ENCODE data around the gene FRMD1.

FRMD1 gene

DNA sequence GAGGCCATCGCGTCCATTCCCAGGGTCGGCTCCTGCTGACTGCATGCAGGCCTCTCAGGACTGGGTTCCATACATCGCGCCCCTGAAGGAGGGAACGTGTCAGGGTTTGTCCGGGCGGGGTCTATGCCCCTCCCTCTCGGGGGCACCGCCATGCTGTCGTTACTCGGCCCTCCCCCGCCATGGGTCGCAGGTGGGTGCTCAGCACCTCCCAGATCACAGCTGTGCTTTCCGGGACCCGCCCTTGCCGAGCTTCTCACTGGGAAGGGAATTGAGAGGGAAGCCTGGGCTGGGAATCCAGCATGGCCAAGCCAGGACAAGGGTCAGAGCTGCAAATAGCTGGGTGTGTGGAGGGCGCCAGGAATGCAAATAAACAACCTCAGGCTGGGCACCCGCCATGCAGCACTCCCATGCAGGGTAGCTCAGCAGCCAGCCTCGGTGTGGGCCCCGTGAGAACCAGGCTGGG is at the start of gene FRMD1:
FRMD1 (minus strand) TSS at position 270 of the 463 bp plus-strand sequence; CDS start at position 152, 118 bp downstream.
- Histone ChIP-seq H3K9me3 (ENCODE audit: severe bottlenecking) (no peaks in the 10 kb centered on the region), H3K27ac (no peak within 1 kb of the TSS), H3K27me3 (ENCODE audit: insufficient read depth, low read depth, severe bottlenecking) (no peaks in the 10 kb centered on the region), H3K36me3 (no peaks in the 10 kb centered on the region), H3K4me3 (ENCODE audit: low read depth, low read length) (no peak within 1 kb of the TSS)
- TF ChIP-seq, protein P1, sequence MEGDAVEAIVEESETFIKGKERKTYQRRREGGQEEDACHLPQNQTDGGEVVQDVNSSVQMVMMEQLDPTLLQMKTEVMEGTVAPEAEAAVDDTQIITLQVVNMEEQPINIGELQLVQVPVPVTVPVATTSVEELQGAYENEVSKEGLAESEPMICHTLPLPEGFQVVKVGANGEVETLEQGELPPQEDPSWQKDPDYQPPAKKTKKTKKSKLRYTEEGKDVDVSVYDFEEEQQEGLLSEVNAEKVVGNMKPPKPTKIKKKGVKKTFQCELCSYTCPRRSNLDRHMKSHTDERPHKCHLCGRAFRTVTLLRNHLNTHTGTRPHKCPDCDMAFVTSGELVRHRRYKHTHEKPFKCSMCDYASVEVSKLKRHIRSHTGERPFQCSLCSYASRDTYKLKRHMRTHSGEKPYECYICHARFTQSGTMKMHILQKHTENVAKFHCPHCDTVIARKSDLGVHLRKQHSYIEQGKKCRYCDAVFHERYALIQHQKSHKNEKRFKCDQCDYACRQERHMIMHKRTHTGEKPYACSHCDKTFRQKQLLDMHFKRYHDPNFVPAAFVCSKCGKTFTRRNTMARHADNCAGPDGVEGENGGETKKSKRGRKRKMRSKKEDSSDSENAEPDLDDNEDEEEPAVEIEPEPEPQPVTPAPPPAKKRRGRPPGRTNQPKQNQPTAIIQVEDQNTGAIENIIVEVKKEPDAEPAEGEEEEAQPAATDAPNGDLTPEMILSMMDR (IDR thresholded peaks at IDR 0.05; ENCODE audit: low read depth, low read length), result no peak
- no peak for DNase-seq

DNA sequence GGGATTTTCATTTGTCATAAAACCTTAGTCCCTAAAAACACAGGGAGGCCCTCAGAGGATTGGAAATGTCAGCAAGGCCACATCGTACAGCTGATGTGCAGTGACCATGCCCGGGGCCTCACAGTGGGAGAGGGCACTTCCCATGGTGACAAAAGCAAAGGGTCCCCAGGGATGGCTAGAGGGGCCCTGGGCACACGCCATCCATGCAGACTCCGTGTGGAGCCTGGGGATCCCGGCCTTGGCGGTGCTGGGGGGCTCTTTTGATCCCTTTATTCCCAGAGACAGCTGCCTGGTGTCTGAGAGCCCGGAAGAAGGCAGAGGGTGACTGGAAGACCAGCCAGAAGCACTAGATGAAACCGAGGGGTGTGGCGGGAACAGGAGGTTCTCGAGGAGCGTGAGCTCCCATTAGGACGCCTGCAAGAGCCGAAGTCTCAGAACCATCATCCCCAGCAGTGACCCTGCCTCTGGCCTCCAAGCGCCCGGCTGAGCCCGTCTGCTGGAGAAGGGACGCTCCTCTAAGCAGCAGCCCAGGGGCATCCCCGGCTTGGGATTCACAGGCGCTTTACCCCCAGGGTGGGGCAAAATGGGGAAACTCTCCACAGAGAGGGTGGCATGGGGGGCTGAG is 49.1 kb upstream of the FRMD1 start:
- no peaks in the 10 kb centered on the region for H3K9me3 ChIP-seq (ENCODE audit: severe bottlenecking)
- no peaks in the 10 kb centered on the region for H3K36me3 ChIP-seq
- no peaks in the 10 kb centered on the region for H3K27me3 ChIP-seq (ENCODE audit: insufficient read depth, low read depth, severe bottlenecking)
- DNase-seq, result no peak
- H3K4me3 ChIP-seq (ENCODE audit: low read depth, low read length), result no peak overlapping the region
- H3K27ac ChIP-seq, result no peak overlapping the region
- TF ChIP-seq, protein P1 (IDR thresholded peaks at IDR 0.05; ENCODE audit: low read depth, low read length), result no peak

DNA sequence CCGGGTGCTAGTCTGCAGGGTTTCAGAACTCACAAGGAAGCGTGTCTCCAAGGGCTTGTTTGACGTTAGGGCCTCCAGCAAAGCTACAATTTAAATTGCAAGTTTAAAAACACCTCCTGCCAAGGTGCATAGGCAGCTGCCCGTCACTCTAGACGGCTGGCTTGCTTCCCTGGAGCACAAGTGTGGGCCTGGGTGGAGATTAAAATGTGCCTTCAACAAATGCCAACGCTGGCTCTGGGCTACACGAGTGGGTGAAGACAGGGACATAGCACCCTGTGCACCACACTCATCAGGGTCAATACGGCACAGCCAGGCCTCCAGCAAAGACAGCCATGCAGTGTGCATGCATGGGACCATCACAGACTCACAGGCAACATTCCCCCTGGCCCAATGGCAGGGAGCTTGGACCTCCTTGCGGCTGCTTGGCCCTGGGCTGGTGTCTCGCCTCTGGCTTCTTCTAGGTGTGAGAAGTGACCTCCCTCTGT is 48.4 kb upstream of the FRMD1 start:
- Histone ChIP-seq H3K4me3 (ENCODE audit: low read depth, low read length) (no peak overlapping the region), H3K36me3 (no peaks in the 10 kb centered on the region), H3K9me3 (ENCODE audit: severe bottlenecking) (no peaks in the 10 kb centered on the region), H3K27me3 (ENCODE audit: insufficient read depth, low read depth, severe bottlenecking) (no peaks in the 10 kb centered on the region), H3K27ac (no peak overlapping the region)
- TF ChIP-seq, protein P1 (IDR thresholded peaks at IDR 0.05; ENCODE audit: low read depth, low read length), result no peak
- DNase-seq, result no peak

DNA sequence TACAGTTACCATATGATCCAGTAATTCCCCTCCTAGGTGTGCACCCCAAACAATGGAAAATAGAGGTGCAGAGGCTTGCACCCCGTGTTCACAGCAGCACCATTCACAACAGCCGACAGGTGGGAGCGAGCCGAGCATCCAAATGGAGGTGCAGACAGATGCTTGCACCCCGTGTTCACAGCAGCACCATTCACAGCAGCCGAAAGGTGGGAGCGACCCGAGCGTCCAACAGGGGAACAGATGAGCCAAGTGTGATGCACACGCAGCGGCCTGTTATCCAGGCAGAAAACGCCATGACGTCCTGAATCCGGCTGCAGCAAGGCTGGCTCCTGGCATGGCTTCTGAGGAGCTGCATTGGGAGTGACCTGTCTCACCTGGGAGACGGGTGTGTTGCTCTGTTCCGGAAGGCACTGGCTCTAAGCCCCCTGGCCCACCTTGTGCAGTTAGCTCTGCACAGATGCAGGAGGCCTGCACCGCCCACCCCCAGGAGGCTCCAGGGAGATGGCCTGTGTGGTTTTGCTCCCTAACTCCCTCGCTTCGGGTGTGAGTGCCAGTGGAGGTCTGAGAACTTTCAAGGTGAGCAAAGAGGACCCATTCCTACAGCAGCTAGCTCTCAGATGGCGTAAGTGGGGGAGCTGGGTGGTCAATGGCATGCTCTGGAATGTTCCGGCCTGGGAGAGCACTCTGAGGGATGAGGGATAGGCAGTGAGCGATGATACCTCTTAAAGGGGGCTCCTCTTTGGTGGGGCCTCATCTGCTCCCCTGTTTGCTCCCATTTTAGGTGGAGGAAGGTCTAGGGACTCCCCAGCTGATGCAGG is 47.8 kb upstream of the FRMD1 start:
- DNase-seq, result no peak
- no peak overlapping the region for H3K4me3 ChIP-seq (ENCODE audit: low read depth, low read length)
- H3K9me3 ChIP-seq (ENCODE audit: severe bottlenecking), result no peaks in the 10 kb centered on the region
- no peaks in the 10 kb centered on the region for H3K27me3 ChIP-seq (ENCODE audit: insufficient read depth, low read depth, severe bottlenecking)
- no peaks in the 10 kb centered on the region for H3K36me3 ChIP-seq
- TF ChIP-seq, protein P1 (IDR thresholded peaks at IDR 0.05; ENCODE audit: low read depth, low read length), result no peak
- H3K27ac ChIP-seq, result no peak overlapping the region

DNA sequence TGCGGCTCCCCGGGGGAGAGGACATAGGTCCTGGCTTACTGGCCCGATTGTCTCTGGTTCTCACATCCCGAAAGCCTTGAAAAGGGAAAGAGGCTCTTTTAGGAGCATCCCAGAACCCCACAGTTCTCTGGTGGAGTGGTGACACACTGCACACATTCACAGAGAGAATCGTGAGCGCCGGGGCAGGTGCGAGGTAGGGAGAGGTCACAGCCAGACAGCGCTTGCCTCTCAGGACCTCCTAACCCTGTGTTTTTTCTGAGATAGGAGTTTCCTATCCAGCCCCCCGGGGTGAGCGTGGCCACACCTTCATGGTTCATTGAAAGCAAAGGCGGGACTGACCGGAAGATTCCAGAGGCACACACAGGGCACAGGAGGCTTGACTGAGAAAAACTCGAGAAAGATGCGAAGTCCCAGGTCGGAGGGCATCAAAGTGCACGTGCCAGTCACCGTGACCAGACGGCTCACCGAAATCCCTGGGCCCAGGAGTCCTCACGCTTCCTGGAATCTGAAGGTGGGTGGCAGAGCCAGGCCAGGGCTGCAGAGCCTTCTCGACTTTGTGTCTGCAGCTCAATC is 46.5 kb upstream of the FRMD1 start:
- Histone ChIP-seq H3K36me3 (no peaks in the 10 kb centered on the region), H3K4me3 (ENCODE audit: low read depth, low read length) (no peak overlapping the region), H3K27ac (no peak overlapping the region), H3K9me3 (ENCODE audit: severe bottlenecking) (no peaks in the 10 kb centered on the region), H3K27me3 (ENCODE audit: insufficient read depth, low read depth, severe bottlenecking) (no peaks in the 10 kb centered on the region)
- TF ChIP-seq, protein P1 (IDR thresholded peaks at IDR 0.05; ENCODE audit: low read depth, low read length), result no peak
- DNase-seq, result no peak
